Hepatocyte (in vitro differentiated cells): Measurements from ENCODE around the gene EIF4G3.

Experiments used
- CTCF ChIP-seq: fragments of 200-600 bp; sonication (generic); IDR thresholded peaks from 2 replicates; pipeline ENCODE4 v1.5.1; 2016; ENCODE audit warnings: antibody characterized with exemption, mild to moderate bottlenecking; ENCODE audit not compliant: poor library complexity
- EZH2phosphoT487 ChIP-seq: fragments of 200-600 bp; sonication (generic); IDR thresholded peaks from one replicate; pipeline ENCODE4 v1.6.1; 2018; ENCODE audit warnings: antibody characterized with exemption, mild to moderate bottlenecking, low read depth, moderate library complexity; ENCODE audit not compliant: unreplicated experiment, severe bottlenecking

DNA sequence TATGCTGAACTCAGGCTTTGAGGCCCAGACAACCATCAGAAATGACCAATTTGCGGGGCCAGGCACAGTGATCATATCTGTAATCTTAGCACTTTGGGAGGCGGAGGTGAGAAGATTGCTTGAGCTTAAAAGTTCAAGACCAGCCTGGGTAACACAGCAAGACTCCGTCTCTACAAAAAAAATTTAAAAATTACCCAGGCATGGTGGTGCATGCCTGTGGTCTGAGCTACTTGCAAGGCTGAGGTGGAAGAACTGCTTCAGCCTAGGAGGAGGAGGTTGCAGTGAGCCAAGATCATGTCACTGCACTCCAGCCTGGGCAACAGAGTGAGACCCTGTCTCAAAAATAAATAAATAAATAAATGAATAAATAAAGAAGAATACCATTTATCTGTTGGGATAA, 156.5 kb downstream of the EIF4G3 start:
- TF ChIP-seq CTCF: no peak
- no peak for TF ChIP-seq EZH2phosphoT487
